Progenitor cell of endocrine pancreas (in vitro differentiated cells): ENCODE results near the gene SLC7A6OS. TPM values are rescaled to one million over a fixed set of nuclear protein-coding genes. Genes with fewer than 3 reads are reported as not detected.

Experiments used
- DNase-seq: peaks from one replicate; pipeline ENCODE4 v3.0.0; 2021; ENCODE audit warnings: low spot score; ENCODE audit not compliant: unreplicated experiment
- H3K27ac Mint-ChIP-seq: 2 replicates; pipeline ENCODE4 v1.8.0; 2021; ENCODE audit warnings: mild to moderate bottlenecking, moderate library complexity, mixed read lengths
- H3K27me3 Mint-ChIP-seq: 2 replicates; pipeline ENCODE4 v1.8.0; 2021; ENCODE audit warnings: mixed read lengths
- H3K36me3 Mint-ChIP-seq: 2 replicates; pipeline ENCODE4 v1.8.0; 2022; ENCODE audit warnings: mixed read lengths; ENCODE audit not compliant: insufficient read depth
- H3K4me1 Mint-ChIP-seq: 2 replicates; pipeline ENCODE4 v1.8.0; 2021; ENCODE audit warnings: low read depth, mixed read lengths
- H3K4me3 Mint-ChIP-seq: 2 replicates; pipeline ENCODE4 v1.8.0; 2021; ENCODE audit warnings: low read depth, mild to moderate bottlenecking, moderate library complexity, mixed read lengths
- H3K9me3 Mint-ChIP-seq: 2 replicates; pipeline ENCODE4 v1.8.0; 2021; ENCODE audit warnings: low read depth, mixed read lengths
- CTCF ChIP-seq: fragments of 200-600 bp; sonication (generic); IDR thresholded peaks from one replicate; pipeline ENCODE4 v1.5.0; 2021; ENCODE audit warnings: antibody characterized with exemption, mild to moderate bottlenecking; ENCODE audit not compliant: unreplicated experiment
- total RNA-seq: library from RNA; stranded (reverse); gene quantifications from 2 replicates; pipeline ENCODE4 v1.2.1, GENCODE V29; 2021

SLC7A6OS gene
- total RNA-seq, 1 donor from 2014 or later = 23.9 TPM

GRCh38 chr16:68297908-68298307 is 12.8 kb downstream of the SLC7A6OS start:
- Mint-ChIP-seq H3K27me3 (no peaks in the 10 kb centered on the region), H3K9me3 (no peaks in the 10 kb centered on the region), H3K4me1 (peaks cover 7% of the 10 kb centered on the region), H3K36me3 (peaks cover 12% of the 10 kb centered on the region), H3K4me3 (no peak overlapping the region), H3K27ac (no peak overlapping the region)
- no peak for DNase-seq
- no peak for TF ChIP-seq CTCF

- H3K9me3 Mint-ChIP-seq = no peaks in the 10 kb centered on the region
- no peak overlapping the region for H3K4me3 Mint-ChIP-seq
- peak overlapping the region; percentile 17 for H3K27ac Mint-ChIP-seq
- H3K27me3 Mint-ChIP-seq = no peaks in the 10 kb centered on the region
- H3K4me1 Mint-ChIP-seq = peaks cover 7% of the 10 kb centered on the region
- no peak for TF ChIP-seq CTCF
- no peak for DNase-seq
- peaks cover 6% of the 10 kb centered on the region for H3K36me3 Mint-ChIP-seq
Measured at GRCh38 chr16:68296693-68297092, 14.1 kb downstream of the SLC7A6OS start.

- no peak for TF ChIP-seq CTCF
- Mint-ChIP-seq H3K27me3 (no peaks in the 10 kb centered on the region), H3K27ac (no peak overlapping the region), H3K9me3 (no peaks in the 10 kb centered on the region), H3K36me3 (peaks cover 4% of the 10 kb centered on the region), H3K4me3 (no peak overlapping the region), H3K4me1 (peaks cover 7% of the 10 kb centered on the region)
- no peak for DNase-seq
Measured at GRCh38 chr16:68296291-68296690, 14.5 kb downstream of the SLC7A6OS start.

- Mint-ChIP-seq H3K4me1 (no peaks in the 10 kb centered on the region), H3K4me3 (no peak overlapping the region), H3K9me3 (no peaks in the 10 kb centered on the region), H3K27me3 (no peaks in the 10 kb centered on the region), H3K36me3 (peaks cover 3% of the 10 kb centered on the region), H3K27ac (no peak overlapping the region)
- DNase-seq = no peak
- TF ChIP-seq CTCF = no peak
Measured at GRCh38 chr16:68292425-68292824, 18.3 kb downstream of the SLC7A6OS start.

GRCh38 chr16:68291227-68291626 is 19.5 kb downstream of the SLC7A6OS start:
- Mint-ChIP-seq H3K36me3 (peaks cover 3% of the 10 kb centered on the region), H3K9me3 (no peaks in the 10 kb centered on the region), H3K27me3 (no peaks in the 10 kb centered on the region), H3K27ac (no peak overlapping the region), H3K4me3 (no peak overlapping the region), H3K4me1 (no peaks in the 10 kb centered on the region)
- no peak for TF ChIP-seq CTCF
- no peak for DNase-seq
